NCI-H2196 treated with DMSO at 0.1 percent for 48 hours (cell line): ENCODE data around the gene EIF4A2.
A peak's percentile ranks its signal among the peaks of the same experiment; 100 is the strongest.

ENCODE experiments used
- DNase-seq: peaks from one replicate; lab custom pipeline; 2025; ENCODE audit not compliant: unreplicated experiment; lab: John Stamatoyannopoulos, UW

The EIF4A2 gene

DNA sequence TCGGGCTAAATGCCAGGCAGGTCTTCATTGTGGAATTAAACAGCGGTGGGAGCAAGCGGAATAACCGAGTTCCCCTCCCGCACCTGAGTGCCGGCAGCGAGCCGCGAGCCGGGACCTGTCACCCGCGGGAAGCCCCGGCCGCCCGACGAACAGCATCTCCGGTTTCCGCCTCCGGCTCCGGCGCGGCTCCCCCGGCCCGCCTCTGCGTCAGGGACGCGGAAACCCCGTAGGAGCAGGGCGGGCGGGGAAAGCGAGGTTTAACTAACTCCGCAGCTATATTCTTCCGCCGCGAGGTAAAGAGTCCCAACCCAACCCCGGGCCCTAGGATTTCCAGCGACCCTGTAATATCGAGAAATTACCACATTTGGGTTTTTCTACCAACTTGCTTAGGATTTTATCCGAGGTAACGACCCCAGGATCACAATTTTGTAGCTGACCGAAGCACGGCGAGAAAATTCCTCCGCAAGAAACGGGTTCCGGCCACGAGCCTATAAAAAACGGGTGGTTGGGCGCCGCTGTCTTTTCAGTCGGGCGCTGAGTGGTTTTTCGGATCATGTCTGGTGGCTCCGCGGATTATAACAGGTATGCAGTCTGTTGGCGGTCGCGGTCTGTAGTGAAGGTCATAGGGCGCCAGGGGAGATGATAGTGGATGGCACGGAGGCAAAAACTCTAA lies at the start of gene EIF4A2:
EIF4A2 (plus strand) TSS at position 520 of the 673 bp plus-strand sequence; CDS start at position 554, 34 bp downstream.
- peak; percentile 92 for DNase-seq

GRCh38 chr3:186742618-186743380 lies 40.6 kb upstream of the EIF4A2 start:
- no peak for DNase-seq

GRCh38 chr3:186743666-186744065 lies 39.7 kb upstream of the EIF4A2 start:
- DNase-seq: no peak

GRCh38 chr3:186746008-186746407 lies 37.4 kb upstream of the EIF4A2 start:
- no peak for DNase-seq

GRCh38 chr3:186750316-186750715 lies 33.1 kb upstream of the EIF4A2 start:
- DNase-seq: no peak

DNA sequence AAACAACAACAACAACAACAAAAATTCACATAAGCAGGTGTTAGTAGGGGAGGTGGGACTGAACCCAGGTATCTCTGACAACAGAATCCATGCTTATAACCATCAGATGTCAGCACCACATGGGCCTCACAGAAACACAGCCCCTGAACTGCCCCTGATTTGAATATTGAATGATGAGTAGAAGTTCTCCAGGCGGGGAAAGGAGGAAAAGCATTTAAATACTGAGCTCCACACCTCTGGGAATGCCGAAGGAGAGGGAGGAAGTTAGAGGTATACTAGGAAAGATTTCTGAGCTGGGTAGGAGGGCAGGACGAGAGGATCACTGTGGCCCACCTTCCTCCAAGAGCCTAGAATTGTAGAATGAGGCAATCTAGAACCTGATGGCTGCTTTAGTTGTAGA lies 31.9 kb upstream of the EIF4A2 start:
- DNase-seq: no peak

DNA sequence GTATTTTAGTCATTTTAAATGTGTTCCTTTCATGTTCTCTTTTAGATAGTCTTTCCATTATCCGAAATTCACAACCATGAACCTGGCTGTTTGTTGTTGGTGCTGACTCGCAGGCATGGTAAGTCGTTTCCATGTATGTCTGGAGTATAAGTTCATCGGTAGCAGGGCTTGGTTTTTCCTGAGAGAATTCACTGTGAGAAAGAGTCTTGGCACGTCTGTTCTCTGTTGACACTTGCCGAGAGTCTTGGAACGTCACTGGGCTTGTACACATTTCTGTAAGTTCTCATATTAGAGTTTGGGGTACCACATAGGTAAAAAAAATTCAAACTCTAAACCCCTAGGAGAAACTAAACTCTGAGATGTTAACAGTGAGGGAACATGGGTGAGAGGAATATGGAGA lies 29.4 kb upstream of the EIF4A2 start:
- no peak for DNase-seq

GRCh38 chr3:186754871-186755270 lies 28.5 kb upstream of the EIF4A2 start:
- DNase-seq: no peak

GRCh38 chr3:186757214-186757613 lies 26.2 kb upstream of the EIF4A2 start:
- no peak for DNase-seq

DNA sequence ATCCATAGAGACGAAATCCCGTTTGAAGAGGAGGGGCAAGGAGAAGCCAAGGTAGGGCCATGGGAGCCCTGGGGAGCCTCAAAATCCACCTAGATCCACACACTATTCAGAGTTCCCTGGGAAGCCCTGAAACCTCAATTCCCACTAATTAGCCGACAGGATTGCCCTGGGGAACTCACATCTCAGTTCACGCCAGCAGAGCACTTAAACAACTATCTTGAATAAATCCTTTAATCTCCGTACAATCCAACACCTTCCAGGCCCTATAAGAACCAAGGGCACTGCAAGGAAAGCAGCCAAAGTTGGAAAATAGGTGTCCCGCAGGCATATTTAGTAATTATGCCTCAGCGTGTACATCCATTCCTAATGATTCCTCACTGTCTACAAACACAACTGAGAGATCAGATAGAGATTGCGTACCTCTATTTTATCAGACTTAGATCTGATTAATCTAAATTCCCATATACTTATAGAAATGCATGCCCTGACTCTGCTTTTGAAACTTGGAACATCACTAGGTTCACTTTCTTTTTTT lies 25.6 kb upstream of the EIF4A2 start:
- no peak for DNase-seq

DNA sequence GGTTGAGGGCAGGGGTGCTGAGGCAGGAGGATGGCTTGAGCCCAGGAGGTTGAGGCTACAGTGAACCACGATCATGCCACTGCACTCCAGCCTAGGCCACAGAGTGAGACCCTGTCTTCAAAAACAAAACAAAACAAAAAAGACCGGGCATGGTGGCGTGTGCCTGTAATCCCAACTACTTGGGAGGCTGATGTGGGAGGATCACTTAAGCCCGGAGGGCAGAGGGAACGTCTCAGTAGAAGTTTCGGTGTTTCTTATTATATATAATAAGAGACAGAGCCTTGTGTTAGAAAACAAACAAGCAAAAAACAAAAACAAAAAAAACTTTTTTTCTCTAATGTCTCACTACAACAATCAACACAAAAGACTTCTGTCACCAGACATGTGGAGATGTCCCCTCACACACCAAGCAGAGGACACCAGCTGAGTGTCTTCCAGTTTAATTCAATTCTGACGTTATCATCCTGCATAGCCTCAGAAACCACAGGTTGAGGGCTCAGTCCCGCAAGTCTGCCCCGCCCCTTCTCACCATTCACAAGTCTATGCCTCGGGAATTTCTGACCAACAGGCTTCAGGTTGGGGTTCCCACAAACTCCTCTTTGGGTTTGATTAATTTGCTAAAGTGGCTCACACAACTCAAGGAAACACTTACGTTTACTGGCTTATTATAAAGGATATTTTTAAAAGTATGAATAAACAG lies 24.0 kb upstream of the EIF4A2 start:
- no peak for DNase-seq

DNA sequence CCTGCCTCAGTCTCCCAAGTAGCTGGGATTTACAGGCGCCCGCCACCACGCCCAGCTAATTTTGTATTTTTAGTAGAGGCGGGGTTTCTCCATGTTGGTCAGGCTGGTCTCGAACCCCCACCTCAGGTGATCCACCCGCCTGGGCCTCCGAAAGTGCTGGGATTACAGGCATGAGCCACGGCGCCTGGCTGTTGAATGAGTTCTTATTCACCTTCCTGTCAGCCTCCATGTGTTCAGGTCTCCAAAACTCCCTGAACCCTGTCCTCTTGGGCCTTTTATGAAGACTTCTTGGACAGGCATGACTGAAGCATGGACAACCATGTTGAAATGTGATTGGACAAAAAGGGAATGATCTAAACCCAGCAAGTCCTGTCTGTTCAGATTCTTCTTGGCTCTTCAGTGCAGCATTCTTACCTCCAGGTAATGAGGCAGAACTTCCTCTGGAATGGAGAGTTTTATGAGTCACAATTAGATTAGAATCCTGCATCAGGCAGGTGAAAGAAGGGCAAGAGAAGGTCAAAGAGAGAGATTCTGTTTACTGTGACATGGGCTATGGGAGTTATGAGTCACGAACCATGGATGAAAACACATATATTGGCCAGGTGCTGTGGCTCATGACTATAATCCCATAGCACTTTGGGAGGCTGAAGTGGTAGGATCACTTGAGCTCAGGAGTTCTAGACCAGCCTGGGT lies 23.1 kb upstream of the EIF4A2 start:
- no peak for DNase-seq

DNA sequence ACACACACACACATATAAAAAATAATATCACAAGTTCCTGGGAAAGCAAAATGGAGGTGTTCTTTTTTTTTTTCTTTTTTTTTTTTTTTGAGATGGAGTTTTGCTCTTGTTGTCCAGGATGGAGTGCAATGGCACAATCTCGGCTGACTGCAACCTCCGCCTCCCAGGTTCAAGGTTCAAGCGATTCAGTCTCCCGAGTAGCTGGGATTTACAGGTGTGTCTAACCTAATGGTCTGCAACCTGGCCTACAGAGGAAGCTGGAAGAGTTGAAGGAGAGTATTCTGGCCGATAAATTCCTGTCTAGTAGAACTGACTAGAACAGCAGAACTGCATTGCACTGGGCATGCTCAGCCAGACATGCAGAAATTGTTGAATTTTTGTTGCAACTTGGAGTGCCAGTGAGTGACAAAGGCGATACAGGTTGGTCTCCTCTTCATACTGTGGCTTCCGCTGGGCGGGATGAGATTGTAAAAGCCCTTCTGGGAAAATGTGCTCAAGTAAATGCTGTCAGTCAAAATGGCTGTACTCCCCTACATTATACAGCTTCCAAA lies 22.4 kb upstream of the EIF4A2 start:
- no peak for DNase-seq

GRCh38 chr3:186772281-186772694 lies 11.1 kb upstream of the EIF4A2 start:
- DNase-seq: no peak

DNA sequence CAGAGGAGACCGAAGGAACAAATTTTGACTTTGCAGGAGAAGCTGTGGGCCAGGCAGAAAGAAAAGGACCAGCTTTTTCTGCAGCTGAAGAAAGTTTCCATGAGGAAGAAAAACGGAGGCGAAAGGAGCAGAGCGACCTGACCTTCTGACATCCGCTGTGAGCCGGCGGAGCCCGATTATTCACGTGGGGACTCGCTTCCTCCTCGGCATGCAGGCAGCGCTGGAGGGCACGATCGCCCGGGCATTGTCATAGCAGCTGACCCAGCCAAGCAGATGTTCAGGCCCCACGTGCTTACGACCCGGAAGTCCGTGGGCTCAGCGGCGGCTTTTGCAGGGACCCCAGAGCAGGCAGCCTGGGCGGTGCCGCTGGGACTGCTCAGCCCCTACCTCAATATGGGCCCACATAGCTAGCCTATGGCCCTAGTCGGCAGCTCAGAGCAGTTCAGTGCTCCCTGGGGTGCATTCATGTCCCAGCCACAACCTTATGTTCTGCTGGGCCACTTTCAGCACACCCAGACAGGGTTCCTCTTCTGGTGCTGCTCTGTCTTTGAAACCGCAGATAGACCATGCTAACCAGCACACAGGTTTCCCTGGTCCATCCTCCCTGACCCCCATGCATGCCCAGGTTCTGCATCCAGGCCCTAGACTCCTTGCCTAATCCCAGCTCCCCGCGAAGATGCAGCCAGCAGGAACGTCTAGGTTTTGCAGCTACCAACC lies 10.5 kb upstream of the EIF4A2 start:
- DNase-seq: no peak

GRCh38 chr3:186775999-186776398 lies 7.4 kb upstream of the EIF4A2 start:
- no peak for DNase-seq

GRCh38 chr3:186779204-186779603 lies 4.2 kb upstream of the EIF4A2 start:
- DNase-seq: no peak

DNA sequence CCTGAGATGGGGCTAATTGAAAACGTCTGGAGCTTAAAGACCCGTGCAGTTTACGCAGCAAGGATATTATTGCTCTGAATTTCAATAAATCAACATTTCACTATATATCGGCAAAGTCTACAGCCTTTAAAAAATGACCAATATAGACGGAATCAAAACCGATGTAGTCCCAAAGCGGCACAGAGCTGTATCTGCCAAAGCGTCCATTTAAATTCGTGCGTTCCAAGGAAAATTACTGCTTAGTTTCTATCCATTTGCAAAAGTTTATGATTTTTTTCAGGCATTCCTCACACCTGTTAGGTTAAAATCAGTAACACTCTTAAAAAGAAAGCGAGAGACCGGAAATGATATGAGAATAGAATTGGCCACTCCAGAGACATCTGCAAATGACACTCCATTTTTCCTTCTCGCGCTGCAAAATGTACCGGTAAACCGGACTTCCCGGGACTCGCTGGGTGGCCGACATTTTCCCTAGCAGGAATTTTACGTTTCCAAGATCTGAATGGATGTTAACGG lies 777 bp upstream of the EIF4A2 start:
- no peak for DNase-seq

DNA sequence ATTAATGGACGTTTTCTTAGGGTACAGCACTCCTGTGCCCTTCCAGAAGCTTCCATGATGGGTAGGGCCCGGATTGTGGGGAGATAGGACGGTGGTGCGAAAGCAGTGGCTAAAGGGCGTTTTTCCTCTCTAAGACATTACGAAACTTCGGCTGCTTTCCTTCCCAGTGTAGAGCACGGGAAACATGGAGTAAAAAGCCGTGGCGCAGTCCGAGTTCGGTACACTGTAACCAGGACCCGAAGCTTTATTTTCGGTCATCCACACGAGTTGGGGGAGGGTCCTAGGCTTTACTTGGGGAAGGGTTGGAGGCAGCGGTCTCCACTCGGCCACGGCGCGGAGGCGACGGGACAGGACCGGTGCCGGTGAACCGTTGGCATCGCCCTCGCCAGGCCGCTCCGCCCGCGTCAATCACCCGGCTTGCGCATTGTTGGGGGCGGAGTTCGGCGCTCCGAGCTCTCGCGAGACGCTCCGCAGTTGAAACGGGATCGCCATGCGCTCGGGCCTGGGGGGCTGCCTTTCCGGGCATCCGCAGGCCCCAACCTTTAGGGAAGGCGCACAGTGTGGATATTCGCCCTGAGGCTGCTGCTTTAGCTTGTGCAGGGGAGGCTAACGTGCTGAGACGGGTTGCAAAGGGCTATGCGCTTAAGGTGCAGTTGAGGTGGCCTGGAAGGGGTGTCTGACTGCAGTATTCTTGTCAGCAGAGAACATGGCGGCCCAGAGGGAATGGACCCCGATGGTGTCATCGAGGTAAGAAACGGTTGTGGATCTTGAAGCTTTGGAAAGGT lies 546 bp downstream of the EIF4A2 start:
- peak; percentile 58 for DNase-seq
